GM10266 (cell line): Measurements from ENCODE around the gene TMEM175.

Source experiments
- DNase-seq: peaks from one replicate; pipeline ENCODE4 v3.0.0; 2012; ENCODE audit errors: extremely low spot score
- CTCF ChIP-seq: IDR thresholded peaks from 2 replicates; pipeline ENCODE4 v1.5.1; 2012; ENCODE audit warnings: mild to moderate bottlenecking, low read depth; ENCODE audit not compliant: control insufficient read depth, insufficient read depth; ENCODE audit errors: missing control alignments

The TMEM175 gene

GRCh38 chr4:948101-948935 lies 16.1 kb downstream of the TMEM175 start:
- no peak for TF ChIP-seq CTCF
- no peak for DNase-seq

GRCh38 chr4:948936-949300 lies 16.7 kb downstream of the TMEM175 start:
- TF ChIP-seq CTCF = no peak
- no peak for DNase-seq

GRCh38 chr4:949656-950055 lies 17.4 kb downstream of the TMEM175 start:
- no peak for TF ChIP-seq CTCF

GRCh38 chr4:950136-951020 lies 18.1 kb downstream of the TMEM175 start:
- DNase-seq = no peak
- TF ChIP-seq CTCF = no peak

More at GRCh38 chr4:949656-950055, 17.4 kb downstream of the TMEM175 start:
- no peak for DNase-seq

- TF ChIP-seq CTCF = no peak
- no peak for DNase-seq
These were observed 18.9 kb downstream of the TMEM175 start for GRCh38 chr4:951186-951585.

- no peak for DNase-seq
- TF ChIP-seq CTCF = no peak
These were observed 19.6 kb downstream of the TMEM175 start for GRCh38 chr4:951594-952468.
